Measurements from ENCODE around the gene GATA5. TPM values are rescaled to one million over a fixed set of nuclear protein-coding genes. Genes with fewer than 3 reads are reported as not detected.

The GATA5 gene
- total and polyA plus RNA-seq, 4 experiments from 2014 or later: not detected

GRCh38 chr20:62451156-62451767 lies 24.5 kb downstream of the GATA5 start:
- no peak for DNase-seq
- Histone ChIP-seq H3K4me1 (ENCODE audit: insufficient read depth, low read length) (no peaks in the 10 kb centered on the region), H3K36me3 (ENCODE audit: insufficient read depth, low read length) (no peaks in the 10 kb centered on the region), H3K27me3 (ENCODE audit: insufficient read depth, low read length) (no peaks in the 10 kb centered on the region), H3K9me3 (ENCODE audit: control insufficient read depth in 1 of 2, low read length in 2 of 2) (no peaks in the 10 kb centered on the region), H3K4me3 (ENCODE audit: low read length in 2 of 2) (no peak overlapping the region), H3K27ac (ENCODE audit: low read depth, low read length) (no peak overlapping the region)
- Mint-ChIP-seq H3K4me1 (no peaks in the 10 kb centered on the region), H3K27me3 (peaks cover 0 to 10% of the 10 kb centered on the region in 2 donors), H3K4me3 (no peak overlapping the region), H3K36me3 (no peaks in the 10 kb centered on the region), H3K9me3 (no peaks in the 10 kb centered on the region), H3K27ac (no peak overlapping the region)
- CTCF ChIA-PET (ENCODE audit: partially characterized antibody): no interaction called here
- intact Hi-C loops (cut with micrococcal nuclease): no loop called here
- POLR2A ChIA-PET (ENCODE audit: partially characterized antibody): no interaction called here

GRCh38 chr20:62449951-62450691 lies 25.7 kb downstream of the GATA5 start:
- H3K9me3 Mint-ChIP-seq: no peaks in the 10 kb centered on the region
- no peak overlapping the region for H3K27ac Mint-ChIP-seq

GRCh38 chr20:62448788-62449187 lies 27.0 kb downstream of the GATA5 start:
- peaks cover 2 to 11% of the 10 kb centered on the region in 2 donors for H3K27me3 Mint-ChIP-seq
- ChIA-PET POLR2A (ENCODE audit: partially characterized antibody) (no interaction called here), CTCF (ENCODE audit: partially characterized antibody) (no interaction called here)
- Histone ChIP-seq H3K27me3 (ENCODE audit: insufficient read depth, low read length) (no peaks in the 10 kb centered on the region), H3K27ac (ENCODE audit: low read depth, low read length) (no peak overlapping the region), H3K9me3 (ENCODE audit: control insufficient read depth in 1 of 2, low read length in 2 of 2) (no peaks in the 10 kb centered on the region), H3K4me1 (ENCODE audit: insufficient read depth, low read length) (no peaks in the 10 kb centered on the region), H3K4me3 (ENCODE audit: low read length in 2 of 2) (no peak overlapping the region), H3K36me3 (ENCODE audit: insufficient read depth, low read length) (no peaks in the 10 kb centered on the region)
- no peaks in the 10 kb centered on the region for H3K36me3 Mint-ChIP-seq
- H3K9me3 Mint-ChIP-seq: no peaks in the 10 kb centered on the region
- DNase-seq: no peak
- intact Hi-C loops (cut with micrococcal nuclease): no loop called here
- H3K4me3 Mint-ChIP-seq: no peak overlapping the region
- no peak overlapping the region for H3K27ac Mint-ChIP-seq
- no peaks in the 10 kb centered on the region for H3K4me1 Mint-ChIP-seq

More at GRCh38 chr20:62449951-62450691, 25.7 kb downstream of the GATA5 start:
- no peaks in the 10 kb centered on the region for H3K36me3 Mint-ChIP-seq
- no peak overlapping the region for H3K27ac ChIP-seq (ENCODE audit: low read depth, low read length)
- peaks cover 0 to 8% of the 10 kb centered on the region in 2 donors for H3K27me3 Mint-ChIP-seq
- intact Hi-C loops (cut with micrococcal nuclease): no loop called here
- no peak overlapping the region for H3K4me3 Mint-ChIP-seq
- no peak overlapping the region for H3K4me3 ChIP-seq (ENCODE audit: low read length in 2 of 2)
- ChIA-PET CTCF (ENCODE audit: partially characterized antibody) (no interaction called here), POLR2A (ENCODE audit: partially characterized antibody) (no interaction called here)
- no peaks in the 10 kb centered on the region for H3K4me1 Mint-ChIP-seq
- DNase-seq: no peak
- no peaks in the 10 kb centered on the region for H3K27me3 ChIP-seq (ENCODE audit: insufficient read depth, low read length)
- H3K9me3 ChIP-seq (ENCODE audit: control insufficient read depth in 1 of 2, low read length in 2 of 2): no peaks in the 10 kb centered on the region
- H3K36me3 ChIP-seq (ENCODE audit: insufficient read depth, low read length): no peaks in the 10 kb centered on the region
- no peaks in the 10 kb centered on the region for H3K4me1 ChIP-seq (ENCODE audit: insufficient read depth, low read length)

- no peaks in the 10 kb centered on the region for H3K36me3 ChIP-seq (ENCODE audit: insufficient read depth, low read length)
- no peak overlapping the region for H3K27ac ChIP-seq (ENCODE audit: low read depth, low read length)
- Mint-ChIP-seq H3K27ac (no peak overlapping the region), H3K27me3 (peaks cover 4 to 12% of the 10 kb centered on the region in 2 donors), H3K4me1 (no peaks in the 10 kb centered on the region), H3K9me3 (no peaks in the 10 kb centered on the region), H3K36me3 (no peaks in the 10 kb centered on the region), H3K4me3 (no peak overlapping the region)
- no peak overlapping the region for H3K4me3 ChIP-seq (ENCODE audit: low read length in 2 of 2)
- no peaks in the 10 kb centered on the region for H3K27me3 ChIP-seq (ENCODE audit: insufficient read depth, low read length)
- CTCF ChIA-PET (ENCODE audit: partially characterized antibody): no interaction called here
- no peaks in the 10 kb centered on the region for H3K9me3 ChIP-seq (ENCODE audit: control insufficient read depth in 1 of 2, low read length in 2 of 2)
- POLR2A ChIA-PET (ENCODE audit: partially characterized antibody): no interaction called here
- H3K4me1 ChIP-seq (ENCODE audit: insufficient read depth, low read length): no peaks in the 10 kb centered on the region
- intact Hi-C loops (cut with micrococcal nuclease): no loop called here
- no peak for DNase-seq
Observed at GRCh38 chr20:62448038-62448437, 27.8 kb downstream of the GATA5 start.

- H3K27me3 ChIP-seq (ENCODE audit: insufficient read depth, low read length): no peaks in the 10 kb centered on the region
Observed at GRCh38 chr20:62446888-62447869, 28.6 kb downstream of the GATA5 start.

GRCh38 chr20:62446481-62446880 lies 29.3 kb downstream of the GATA5 start:
- intact Hi-C loops (cut with micrococcal nuclease): no loop called here
- no peak for DNase-seq
- no peaks in the 10 kb centered on the region for H3K4me1 Mint-ChIP-seq
- POLR2A ChIA-PET (ENCODE audit: partially characterized antibody): no interaction called here
- no peaks in the 10 kb centered on the region for H3K9me3 Mint-ChIP-seq
- no peaks in the 10 kb centered on the region for H3K36me3 Mint-ChIP-seq
- Histone ChIP-seq H3K4me3 (ENCODE audit: low read length in 2 of 2) (no peak overlapping the region), H3K27ac (ENCODE audit: low read depth, low read length) (no peak overlapping the region), H3K4me1 (ENCODE audit: insufficient read depth, low read length) (no peaks in the 10 kb centered on the region), H3K27me3 (ENCODE audit: insufficient read depth, low read length) (no peaks in the 10 kb centered on the region), H3K9me3 (ENCODE audit: control insufficient read depth in 1 of 2, low read length in 2 of 2) (no peaks in the 10 kb centered on the region), H3K36me3 (ENCODE audit: insufficient read depth, low read length) (no peaks in the 10 kb centered on the region)
- peaks cover 6 to 17% of the 10 kb centered on the region in 2 donors for H3K27me3 Mint-ChIP-seq
- H3K27ac Mint-ChIP-seq: no peak overlapping the region
- CTCF ChIA-PET (ENCODE audit: partially characterized antibody): no interaction called here
- H3K4me3 Mint-ChIP-seq: no peak overlapping the region

More at GRCh38 chr20:62446888-62447869, 28.6 kb downstream of the GATA5 start:
- H3K4me3 ChIP-seq (ENCODE audit: low read length in 2 of 2): no peak overlapping the region
- Mint-ChIP-seq H3K27ac (no peak overlapping the region), H3K27me3 (peaks cover 6 to 17% of the 10 kb centered on the region in 2 donors), H3K4me1 (no peaks in the 10 kb centered on the region), H3K36me3 (no peaks in the 10 kb centered on the region), H3K9me3 (no peaks in the 10 kb centered on the region), H3K4me3 (no peak overlapping the region)
- H3K4me1 ChIP-seq (ENCODE audit: insufficient read depth, low read length): no peaks in the 10 kb centered on the region
- DNase-seq: no peak
- intact Hi-C loops (cut with micrococcal nuclease): no loop called here
- ChIA-PET CTCF (ENCODE audit: partially characterized antibody) (no interaction called here), POLR2A (ENCODE audit: partially characterized antibody) (no interaction called here)
- no peaks in the 10 kb centered on the region for H3K9me3 ChIP-seq (ENCODE audit: control insufficient read depth in 1 of 2, low read length in 2 of 2)
- H3K27ac ChIP-seq (ENCODE audit: low read depth, low read length): no peak overlapping the region
- no peaks in the 10 kb centered on the region for H3K36me3 ChIP-seq (ENCODE audit: insufficient read depth, low read length)
